Mammary epithelial cell (primary cell): ENCODE measurements around the gene FKBP2.

ENCODE experiments used
- CTCF ChIP-seq, 2 donors: IDR thresholded peaks in 1 of 2; conservative IDR thresholded peaks in 1 of 2; 2 replicates each; pipeline ENCODE4 v1.5.1; 2011 to 2012; ENCODE audit warnings: inconsistent platforms in 2 of 2, low read length in 2 of 2, mild to moderate bottlenecking in 2 of 2, control low read depth in 1 of 2, low read depth in 1 of 2; ENCODE audit not compliant: insufficient read depth in 1 of 2; ENCODE audit errors: extremely low read depth in 1 of 2
- EZH2 ChIP-seq: IDR thresholded peaks from 2 replicates; pipeline ENCODE4 v1.6.1; 2012; ENCODE audit warnings: low read length, inconsistent platforms, borderline replicate concordance

- TF ChIP-seq EZH2 (no peak), CTCF (conservative IDR thresholded peaks at IDR 0.05 in 1 of 2, IDR thresholded peaks at IDR 0.05 in 1 of 2; ENCODE audit: extremely low read depth in 1 of 2, insufficient read depth in 1 of 2, low read depth in 1 of 2, low read length in 2 of 2) (no peak)
These were observed 8.0 kb upstream of the FKBP2 start for GRCh38 chr11:64232967-64233315.
